GM21423 (cell line): ENCODE data around the gene DMD.
"Not testable (repeated sequence)": the region's sequence is repeated elsewhere in the genome, so short reads cannot be mapped to it uniquely, and the experiment has no call there.

Experiments
- ATAC-seq: cut with Tn5 transposase; IDR thresholded peaks from one replicate; pipeline ENCODE4 v1.9.1; 2021; ENCODE audit warnings: mild to moderate bottlenecking, moderate library complexity; ENCODE audit not compliant: unreplicated experiment

DMD gene

GRCh38 chrX:32116047-32116446, 1095.3 kb downstream of the DMD start:
- ATAC-seq: no peak

DNA sequence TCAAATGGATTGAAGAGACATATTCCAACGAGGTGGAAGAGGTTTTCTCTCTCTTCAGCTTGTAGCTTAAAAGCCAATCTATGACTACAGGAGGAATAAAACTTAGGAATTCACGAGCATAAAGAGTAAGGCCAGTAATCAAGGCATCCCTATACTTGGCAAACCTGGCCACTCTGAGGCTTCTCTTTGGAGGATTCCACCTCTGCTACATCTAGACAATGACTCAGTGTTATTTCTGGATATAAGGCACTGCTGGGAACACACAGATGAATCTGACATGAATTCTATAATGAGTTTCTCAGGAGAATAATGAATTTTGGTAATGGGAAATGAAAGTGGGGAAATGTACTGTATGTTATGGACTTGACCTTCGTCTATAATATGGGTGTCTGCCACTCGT, 1123.7 kb downstream of the DMD start:
- ATAC-seq: no peak

DNA sequence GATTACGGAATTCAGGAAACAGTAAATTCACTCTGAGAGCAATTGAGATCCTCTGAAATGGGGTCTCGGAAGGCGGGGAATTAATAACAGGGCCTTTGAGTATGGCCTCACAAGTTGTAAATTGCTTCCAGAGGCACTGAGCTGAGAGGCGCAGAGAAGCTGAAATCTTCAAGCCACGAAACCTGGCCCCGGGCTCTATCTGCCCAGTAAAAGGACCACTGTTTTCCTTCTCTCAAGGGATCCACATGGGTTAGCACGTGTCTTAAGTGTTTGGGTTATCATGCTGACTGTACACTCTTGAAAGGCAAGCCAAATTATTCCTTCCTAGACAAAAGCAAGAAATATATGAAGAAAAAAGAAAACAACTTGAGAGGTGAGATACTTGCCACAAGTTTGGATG, 1126.6 kb downstream of the DMD start:
- no peak for ATAC-seq

GRCh38 chrX:32048285-32048684, 1163.1 kb downstream of the DMD start:
- ATAC-seq: no peak

DNA sequence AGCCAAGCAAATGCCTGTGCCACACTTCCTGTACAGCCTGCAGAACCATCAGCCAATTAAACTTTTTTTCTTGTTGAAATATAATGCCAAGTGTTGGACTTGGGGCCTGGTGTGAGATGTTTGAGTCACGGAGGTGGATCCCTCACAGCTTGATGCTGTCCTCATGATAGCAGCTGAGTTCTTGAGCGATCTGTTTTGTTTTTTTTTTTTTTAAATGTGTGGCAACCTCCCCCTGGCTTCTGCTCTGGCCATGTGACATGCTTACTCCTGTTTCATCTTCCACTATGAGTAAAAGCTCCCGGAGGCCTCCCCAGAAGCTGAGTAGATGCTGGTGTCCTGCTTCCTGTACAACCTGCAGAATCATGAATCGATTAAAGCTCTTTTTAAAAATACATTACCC, 1166.2 kb downstream of the DMD start:
- ATAC-seq: no peak

- no peak for ATAC-seq
Measured at GRCh38 chrX:32041181-32041580, 1170.2 kb downstream of the DMD start.

GRCh38 chrX:32026772-32027171, 1184.6 kb downstream of the DMD start:
- ATAC-seq: no peak

DNA sequence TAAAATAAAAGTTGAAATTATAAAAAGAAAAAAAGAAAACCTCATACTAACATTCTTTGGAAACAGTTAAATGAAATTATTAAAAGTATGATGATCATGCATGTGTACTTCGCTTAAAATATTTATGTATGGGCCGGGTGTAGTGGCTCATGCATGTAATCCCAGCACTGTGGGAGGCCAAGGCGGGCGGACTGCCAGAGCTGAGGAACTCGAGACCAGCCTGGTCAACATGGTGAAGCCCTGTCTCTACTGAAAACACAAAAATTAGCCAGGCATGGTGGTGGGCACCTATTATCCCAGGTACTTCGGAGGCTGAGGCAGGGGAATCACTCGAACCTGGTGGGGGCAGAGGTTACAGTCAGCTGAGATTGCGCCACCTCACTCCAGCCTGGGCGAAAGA, 1187.3 kb downstream of the DMD start:
- ATAC-seq: no peak

DNA sequence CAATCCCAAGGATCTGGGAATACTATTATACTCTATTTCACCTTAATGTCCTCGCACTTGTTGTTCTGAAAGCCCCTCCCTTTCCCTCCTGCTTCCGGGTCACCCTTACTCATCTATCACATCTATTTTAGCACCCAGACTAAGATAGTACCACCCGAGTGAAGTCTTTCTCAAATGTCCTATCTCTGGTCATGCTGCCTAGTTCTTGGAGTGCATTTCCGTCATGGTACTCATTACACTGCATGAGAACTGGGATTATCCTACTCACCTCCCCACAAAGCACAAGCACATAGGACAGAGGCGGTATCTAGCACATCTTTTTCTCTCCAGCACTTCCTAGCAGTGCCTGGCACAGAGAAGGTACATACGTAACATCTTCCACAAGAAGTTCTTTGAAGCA, 1195.2 kb downstream of the DMD start:
- ATAC-seq: no peak

DNA sequence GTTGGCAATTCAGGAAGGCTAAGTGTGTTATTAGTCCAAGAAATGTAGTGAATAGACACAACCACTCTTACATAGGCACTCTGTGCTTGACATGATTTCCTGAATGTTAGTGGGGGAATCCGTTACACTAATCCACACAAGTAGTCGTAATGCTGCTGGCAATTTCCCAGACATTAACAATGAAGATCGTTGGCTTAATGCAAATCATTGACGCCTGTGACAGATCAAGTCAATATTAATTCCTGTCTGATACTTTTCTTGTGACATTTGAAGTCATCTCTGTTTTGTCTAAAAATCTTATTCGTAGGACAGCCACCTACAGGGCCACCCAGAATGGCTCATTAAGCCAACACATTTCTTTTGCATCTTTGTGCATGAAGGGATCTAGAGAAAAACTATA, 1200.4 kb downstream of the DMD start:
- no peak for ATAC-seq

- no peak for ATAC-seq
Measured at GRCh38 chrX:32010212-32010611, 1201.1 kb downstream of the DMD start.

- no peak for ATAC-seq
Measured at GRCh38 chrX:31993637-31994036, 1217.7 kb downstream of the DMD start.

DNA sequence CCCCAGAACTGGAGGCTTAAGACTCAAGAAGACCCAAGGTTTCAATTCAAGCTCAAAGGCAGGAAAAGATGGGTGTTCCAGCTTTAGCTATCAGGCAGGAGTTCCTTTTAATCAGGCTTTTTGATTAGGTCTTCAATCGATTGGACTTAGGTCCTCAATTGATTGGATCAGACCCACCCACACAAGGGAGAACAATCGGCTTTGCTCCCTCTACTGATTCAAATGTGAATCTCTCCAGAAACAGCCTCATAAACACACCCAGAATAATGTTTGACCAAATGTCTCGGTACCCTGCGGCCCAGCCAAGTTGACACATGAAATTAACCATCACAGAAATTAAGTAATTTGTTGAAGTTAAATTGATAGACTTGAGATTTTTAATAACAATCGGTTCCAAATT, 1222.4 kb downstream of the DMD start:
- no peak for ATAC-seq

GRCh38 chrX:31981546-31982062, 1229.7 kb downstream of the DMD start:
- no peak for ATAC-seq

- ATAC-seq: no peak
Measured at GRCh38 chrX:31969714-31970113, 1241.6 kb downstream of the DMD start.

DNA sequence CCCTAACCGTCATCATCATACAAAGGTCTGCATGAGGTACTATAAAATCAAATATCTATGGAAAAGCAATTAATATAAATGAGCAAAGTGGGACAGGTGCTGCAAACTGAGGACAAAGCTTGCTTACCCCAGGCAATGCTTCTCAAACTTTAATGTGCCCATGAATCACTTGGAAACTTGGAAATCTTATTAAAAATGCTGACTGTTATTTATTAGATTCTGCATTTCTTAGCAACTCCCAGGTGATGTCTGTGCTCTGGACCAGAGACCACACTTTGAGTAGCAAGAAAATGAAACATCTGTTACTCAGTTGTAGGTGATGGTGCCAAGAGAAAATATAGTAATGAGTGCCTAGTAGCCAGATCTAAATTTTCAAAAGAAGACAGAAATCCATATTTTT, 1249.1 kb downstream of the DMD start:
- no peak for ATAC-seq

DNA sequence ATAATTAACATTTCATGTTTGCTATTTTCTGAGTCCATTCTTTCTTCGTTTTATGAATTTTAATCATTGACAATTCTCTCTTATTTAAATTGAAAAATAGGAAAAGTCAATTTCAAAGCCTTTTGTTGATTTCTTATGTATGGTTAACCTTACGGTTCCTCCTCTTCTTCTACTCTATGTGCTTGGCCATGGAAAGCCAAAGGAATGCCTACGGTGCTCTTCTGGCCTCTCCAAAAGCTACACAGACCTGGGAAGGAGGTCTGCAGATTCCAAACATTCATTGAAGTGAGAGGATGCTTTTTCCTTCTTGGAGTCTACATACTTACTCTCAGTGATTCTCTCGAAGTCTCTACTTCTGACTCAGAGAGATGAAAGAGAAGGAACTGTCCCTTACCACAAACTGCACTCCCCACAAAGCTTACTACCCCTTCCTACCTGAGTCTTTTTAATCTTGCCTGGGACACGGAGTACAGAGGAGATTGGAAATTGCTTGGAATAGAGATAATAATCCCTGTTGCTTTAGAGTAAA, 1276.4 kb downstream of the DMD start:
- no peak for ATAC-seq

DNA sequence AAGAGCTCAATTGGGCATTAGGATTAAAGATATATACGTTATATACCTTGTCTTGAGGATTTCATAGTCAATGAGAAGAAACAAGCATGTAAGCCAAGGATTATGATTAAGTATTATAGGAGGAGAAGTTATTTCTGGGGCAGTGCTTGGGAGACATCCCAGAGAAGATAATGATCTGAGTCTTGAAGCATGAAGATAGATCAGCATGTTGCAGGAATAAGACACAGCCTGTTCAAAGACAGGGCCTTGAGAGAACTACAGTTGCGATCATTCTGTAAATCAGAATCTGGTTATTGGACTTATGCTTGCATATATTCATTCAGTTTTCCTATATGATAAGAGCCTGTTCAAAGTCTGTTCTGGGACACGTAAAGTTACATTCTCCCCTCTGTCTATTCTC, 1277.3 kb downstream of the DMD start:
- ATAC-seq: no peak

- no peak for ATAC-seq
Measured at GRCh38 chrX:31932769-31933168, 1278.6 kb downstream of the DMD start.

GRCh38 chrX:31932320-31932719, 1279.0 kb downstream of the DMD start:
- not testable (repeated sequence) for ATAC-seq

DNA sequence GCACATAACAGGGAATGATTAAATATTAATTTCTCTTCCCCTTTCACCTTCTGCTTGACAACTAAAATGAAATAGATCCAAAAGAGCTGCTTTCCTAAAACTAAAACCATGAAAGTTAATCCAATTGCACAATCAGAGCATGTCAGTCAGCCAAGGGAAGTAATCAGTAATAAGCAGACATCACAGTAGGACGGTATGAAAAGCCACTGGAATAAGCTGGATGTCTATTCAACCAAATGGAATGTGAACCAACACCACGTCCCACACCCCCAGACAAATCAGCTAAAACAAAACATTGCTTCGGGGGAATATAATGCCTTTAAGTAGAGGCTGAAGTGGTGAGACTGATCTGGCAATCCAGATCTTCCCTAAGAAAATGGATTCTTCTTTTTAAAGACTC, 1280.1 kb downstream of the DMD start:
- no peak for ATAC-seq

DNA sequence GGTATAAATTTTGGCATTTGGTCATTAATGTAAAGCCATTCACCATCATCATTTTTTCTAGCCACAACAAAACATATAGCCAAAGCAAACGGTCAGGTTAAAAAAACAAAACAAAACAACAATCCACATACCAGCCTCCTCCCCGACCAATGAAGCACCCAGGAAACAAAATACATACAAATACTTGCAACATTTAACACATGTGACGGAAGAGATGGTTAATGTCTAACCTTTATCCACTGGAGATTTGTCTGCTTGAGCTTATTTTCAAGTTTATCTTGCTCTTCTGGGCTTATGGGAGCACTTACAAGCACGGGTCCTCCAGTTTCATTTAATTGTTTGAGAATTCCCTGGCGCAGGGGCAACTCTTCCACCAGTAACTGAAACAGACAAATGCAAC, 1282.0 kb downstream of the DMD start:
- no peak for ATAC-seq

GRCh38 chrX:31921236-31921635, 1290.1 kb downstream of the DMD start:
- ATAC-seq: no peak
